Iris pigment epithelial cell (primary cell): ENCODE measurements around the gene MAZ.

Source experiments
- DNase-seq: peaks from one replicate; pipeline ENCODE4 v3.0.0-alpha.2; 2011; ENCODE audit warnings: low read depth

Gene MAZ

DNA sequence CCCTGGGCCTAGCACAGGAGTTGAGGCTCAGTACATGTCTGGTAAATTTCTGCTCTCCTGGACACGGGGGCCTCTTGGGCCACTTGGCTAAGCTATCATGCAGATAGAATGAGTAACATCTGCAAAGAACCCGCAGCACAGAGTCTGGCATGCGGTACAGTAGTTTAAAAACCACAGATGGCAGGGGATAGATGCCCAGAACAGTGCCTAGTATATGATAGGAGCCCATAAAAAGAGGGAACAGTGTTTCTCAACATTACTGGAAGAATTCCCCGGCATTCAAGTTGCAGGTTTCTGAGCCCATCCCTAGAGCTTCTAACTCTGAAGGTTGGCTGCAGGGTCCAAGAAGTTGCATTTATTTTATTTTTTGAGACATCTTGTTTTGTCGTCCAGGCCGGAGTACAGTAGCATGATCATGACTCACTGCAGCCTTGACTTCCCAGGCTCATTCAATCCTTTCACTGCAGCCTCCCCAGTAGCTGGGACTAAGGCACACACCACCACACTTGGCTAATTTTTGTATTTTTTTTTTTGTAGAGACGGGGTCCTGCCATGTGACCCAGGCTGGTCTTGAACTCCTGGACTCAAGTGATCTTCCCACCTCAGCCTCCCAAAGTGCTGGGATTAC lies 50.9 kb downstream of the MAZ start:
- peak; percentile 54 for DNase-seq

DNA sequence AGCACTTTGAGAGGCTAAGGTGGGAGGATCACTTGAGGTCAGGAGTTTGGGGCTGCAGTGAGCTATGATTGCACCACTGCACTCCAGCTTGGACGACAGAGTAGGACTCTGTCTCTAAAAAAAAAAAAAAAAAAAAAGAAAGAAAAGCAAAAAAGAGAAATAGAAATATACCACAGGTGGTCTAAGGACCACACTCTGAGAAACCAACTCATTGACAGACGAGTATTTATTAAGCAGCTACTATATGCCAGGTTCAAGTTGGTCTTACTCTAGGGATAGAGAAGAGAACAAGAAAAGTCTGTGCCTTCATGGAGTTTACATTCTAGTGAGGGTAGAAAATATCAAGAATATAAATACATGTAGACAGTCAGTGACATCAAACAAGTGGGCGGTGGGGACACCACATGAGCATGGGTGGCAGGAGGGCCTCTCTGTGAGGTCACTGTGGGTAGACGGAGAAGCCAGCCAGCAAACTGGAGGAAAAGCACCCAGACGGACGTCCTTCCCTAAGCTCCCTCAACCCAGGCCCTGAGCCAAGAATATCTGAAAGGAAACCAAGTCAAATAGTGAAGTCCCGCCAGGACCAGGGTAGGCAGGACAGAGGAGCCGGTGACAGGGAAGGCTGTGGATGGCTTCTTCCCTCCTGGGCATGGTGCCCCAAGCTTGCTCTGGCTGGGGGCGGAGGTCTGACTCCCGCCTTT lies 52.0 kb downstream of the MAZ start:
- DNase-seq, result no peak

DNA sequence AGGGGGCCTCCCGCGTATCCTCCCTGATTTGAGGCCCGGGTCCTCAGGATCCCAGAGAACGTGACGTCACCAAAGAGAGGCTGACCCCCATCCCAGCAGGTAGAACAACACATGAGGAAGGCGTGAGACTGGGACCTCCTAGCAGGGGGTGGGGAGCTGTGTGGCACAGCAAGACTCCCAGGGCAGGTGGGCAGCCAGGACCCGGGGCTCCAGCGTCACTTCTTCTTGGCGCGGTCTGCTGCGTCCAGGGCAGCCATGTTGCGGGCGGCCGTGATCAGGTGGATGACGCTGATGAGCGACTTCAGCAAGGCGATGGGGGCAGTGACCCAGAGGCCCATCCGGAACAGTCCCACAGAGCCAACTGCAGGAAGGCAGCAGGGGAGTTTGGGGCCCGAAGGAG lies 52.6 kb downstream of the MAZ start:
- DNase-seq, result no peak

DNA sequence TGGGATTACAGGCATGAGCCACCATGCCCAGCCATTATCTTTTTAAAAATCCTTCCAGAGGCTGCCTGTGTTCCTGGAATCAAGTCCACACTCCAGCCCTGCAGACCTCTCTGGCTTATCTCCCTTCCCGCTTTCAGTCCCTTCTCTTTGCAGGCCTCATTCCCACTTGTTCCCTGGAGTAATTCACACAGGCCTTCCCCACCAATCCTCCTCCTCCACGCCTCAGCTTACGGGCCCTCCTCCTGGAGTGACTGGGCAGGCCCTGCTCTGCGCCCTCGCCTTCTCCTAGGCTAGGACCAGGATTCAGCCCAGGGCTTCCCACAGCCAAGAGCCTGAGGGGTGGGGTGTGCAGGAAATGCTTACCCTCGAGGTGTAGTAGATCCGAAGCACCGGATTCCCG lies 53.9 kb downstream of the MAZ start:
- DNase-seq, result no peak
